ENCODE measurements around the gene ATP6V0A1. TPM values are rescaled to one million over a fixed set of nuclear protein-coding genes. Genes with fewer than 3 reads are reported as not detected.
"Not testable (repeated sequence)": the region's sequence is repeated elsewhere in the genome, so short reads cannot be mapped to it uniquely, and the experiment has no call there.

The ATP6V0A1 gene
- 10 to 100 TPM in 11 of 12 donors, not detected in 1; 17.3 to 85.3 (median 24.2) TPM for polyA plus RNA-seq (ENCODE audit: insufficient read length in 12 of 12)
- long read RNA-seq, donor 1, full-length matches to known transcripts: 83 of 97 reads
- long read RNA-seq, donor 1, partial matches to known transcripts: 14 of 97 reads
- long read RNA-seq, donor 1, other reads (novel, unspliced or antisense): 0 of 97 reads
- long read RNA-seq, donor 2, full-length matches to known transcripts: 13 of 13 reads
- long read RNA-seq, donor 2, partial matches to known transcripts: 0 of 13 reads
- long read RNA-seq, donor 2, other reads (novel, unspliced or antisense): 0 of 13 reads
- long read RNA-seq, donor 3, full-length matches to known transcripts: 6 of 6 reads
- long read RNA-seq, donor 3, partial matches to known transcripts: 0 of 6 reads
- long read RNA-seq, donor 3, other reads (novel, unspliced or antisense): 0 of 6 reads
- long read RNA-seq, donor 4, full-length matches to known transcripts: 6 of 6 reads
- long read RNA-seq, donor 4, partial matches to known transcripts: 0 of 6 reads
- long read RNA-seq, donor 4, other reads (novel, unspliced or antisense): 0 of 6 reads
- long read RNA-seq, donor 5, full-length matches to known transcripts: 12 of 12 reads
- long read RNA-seq, donor 5, partial matches to known transcripts: 0 of 12 reads
- long read RNA-seq, donor 5, other reads (novel, unspliced or antisense): 0 of 12 reads
- long read RNA-seq, donor 6, full-length matches to known transcripts: 5 of 5 reads
- long read RNA-seq, donor 6, partial matches to known transcripts: 0 of 5 reads
- long read RNA-seq, donor 6, other reads (novel, unspliced or antisense): 0 of 5 reads
- long read RNA-seq, donor 7, full-length matches to known transcripts: 10 of 10 reads
- long read RNA-seq, donor 7, partial matches to known transcripts: 0 of 10 reads
- long read RNA-seq, donor 7, other reads (novel, unspliced or antisense): 0 of 10 reads
- long read RNA-seq, donor 8, full-length matches to known transcripts: 15 of 15 reads
- long read RNA-seq, donor 8, partial matches to known transcripts: 0 of 15 reads
- long read RNA-seq, donor 8, other reads (novel, unspliced or antisense): 0 of 15 reads
- long read RNA-seq, donor 9, full-length matches to known transcripts: 12 of 12 reads
- long read RNA-seq, donor 9, partial matches to known transcripts: 0 of 12 reads
- long read RNA-seq, donor 9, other reads (novel, unspliced or antisense): 0 of 12 reads
- long read RNA-seq, donor 10, full-length matches to known transcripts: 7 of 7 reads
- long read RNA-seq, donor 10, partial matches to known transcripts: 0 of 7 reads
- long read RNA-seq, donor 10, other reads (novel, unspliced or antisense): 0 of 7 reads
- long read RNA-seq, donor 11, full-length matches to known transcripts: 8 of 8 reads
- long read RNA-seq, donor 11, partial matches to known transcripts: 0 of 8 reads
- long read RNA-seq, donor 11, other reads (novel, unspliced or antisense): 0 of 8 reads

- DNase-seq: peak; percentile 91
Measured at GRCh38 chr17:42458497-42459255, at the start of gene ATP6V0A1. ATP6V0A1 (plus strand) TSS chr17:42458878; CDS start chr17:42460895, 2,017 bp downstream.

GRCh38 chr17:42409523-42410318, 49.0 kb upstream of the ATP6V0A1 start:
- no peak for DNase-seq

GRCh38 chr17:42410319-42410685, 48.4 kb upstream of the ATP6V0A1 start:
- no peak for DNase-seq

- no peak for DNase-seq
Measured at GRCh38 chr17:42411361-42411760, 47.3 kb upstream of the ATP6V0A1 start.

GRCh38 chr17:42411905-42412679, 46.6 kb upstream of the ATP6V0A1 start:
- DNase-seq: no peak

GRCh38 chr17:42413464-42414040, 45.1 kb upstream of the ATP6V0A1 start:
- no peak for DNase-seq

GRCh38 chr17:42414704-42415409, 43.8 kb upstream of the ATP6V0A1 start:
- DNase-seq: no peak

- not testable (repeated sequence) for DNase-seq
Measured at GRCh38 chr17:42417981-42418380, 40.7 kb upstream of the ATP6V0A1 start.

- no peak for DNase-seq
Measured at GRCh38 chr17:42421136-42421506, 37.6 kb upstream of the ATP6V0A1 start.

GRCh38 chr17:42421507-42422338, 37.0 kb upstream of the ATP6V0A1 start:
- DNase-seq: no peak

- no peak for DNase-seq
Measured at GRCh38 chr17:42422412-42422957, 36.2 kb upstream of the ATP6V0A1 start.

GRCh38 chr17:42422958-42423712, 35.5 kb upstream of the ATP6V0A1 start, which contains the start of gene CAVIN1:
CAVIN1 (minus strand) TSS chr17:42423256; CDS start chr17:42423097, 159 bp downstream.
- peak; percentile 99 for DNase-seq

- DNase-seq: no peak
Measured at GRCh38 chr17:42423766-42424165, 34.9 kb upstream of the ATP6V0A1 start.

GRCh38 chr17:42424991-42425610, 33.6 kb upstream of the ATP6V0A1 start:
- DNase-seq: no peak

Measured in muscle of arm (tissue), 14 donors.